GM21381 (cell line): ENCODE measurements around the gene DEAF1.

Source experiments
- ATAC-seq: cut with Tn5 transposase; IDR thresholded peaks from one replicate; pipeline ENCODE4 v1.9.1; 2021; ENCODE audit warnings: mild to moderate bottlenecking, moderate library complexity; ENCODE audit not compliant: unreplicated experiment

The DEAF1 gene

GRCh38 chr11:613369-613968 is 81.6 kb downstream of the DEAF1 start:
- ATAC-seq: no peak

GRCh38 chr11:612961-613300 is 82.1 kb downstream of the DEAF1 start:
- no peak for ATAC-seq

- ATAC-seq: no peak
Measured at GRCh38 chr11:612201-612960, 82.6 kb downstream of the DEAF1 start.

DNA sequence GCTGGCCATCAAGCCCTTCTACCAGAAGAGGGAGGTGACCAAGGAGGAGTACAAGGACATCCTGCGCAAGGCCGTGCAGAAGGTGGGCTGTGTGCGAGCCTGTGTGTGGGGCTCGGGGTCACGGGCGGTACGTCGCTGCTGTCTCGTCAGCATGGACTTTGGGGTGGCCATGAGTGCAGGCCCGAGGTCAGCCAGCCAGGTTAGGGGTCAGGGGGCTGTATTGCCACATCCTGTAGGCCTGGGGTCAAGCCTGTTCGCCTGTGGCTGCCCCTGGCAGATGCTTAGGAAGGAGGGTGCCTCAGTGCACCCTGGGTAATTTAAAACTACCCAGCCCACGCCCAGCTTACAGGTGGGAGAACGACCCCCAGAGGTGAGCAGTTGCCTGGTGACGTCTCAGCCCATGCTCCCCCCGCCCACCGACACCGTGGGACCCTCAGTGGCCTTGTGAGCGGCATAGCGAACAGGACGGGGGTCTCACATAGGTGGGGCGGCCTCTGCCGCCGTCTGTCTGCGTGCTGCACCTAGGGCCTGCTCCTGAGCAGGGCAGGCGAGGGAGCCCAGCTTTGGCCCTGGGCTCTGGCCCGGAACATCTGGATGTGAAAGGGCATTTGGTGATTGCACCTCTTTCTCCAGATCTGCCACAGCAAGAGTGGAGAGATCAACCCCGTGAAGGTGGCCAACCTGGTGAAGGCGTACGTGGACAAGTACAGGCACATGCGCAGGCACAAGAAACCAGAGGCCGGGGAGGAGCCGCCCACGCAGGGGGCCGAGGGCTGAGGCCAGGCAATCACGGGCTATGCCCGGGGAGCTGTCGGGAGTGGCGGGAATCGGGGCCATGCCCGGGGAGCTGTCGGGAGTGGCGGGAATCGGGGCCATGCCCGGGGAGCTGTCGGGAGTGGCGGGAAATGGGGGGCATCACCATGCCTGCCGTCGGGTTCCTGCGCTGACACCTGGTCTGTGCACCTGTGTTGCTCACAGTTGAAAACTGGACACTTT is 83.7 kb downstream of the DEAF1 start:
- ATAC-seq: no peak

DNA sequence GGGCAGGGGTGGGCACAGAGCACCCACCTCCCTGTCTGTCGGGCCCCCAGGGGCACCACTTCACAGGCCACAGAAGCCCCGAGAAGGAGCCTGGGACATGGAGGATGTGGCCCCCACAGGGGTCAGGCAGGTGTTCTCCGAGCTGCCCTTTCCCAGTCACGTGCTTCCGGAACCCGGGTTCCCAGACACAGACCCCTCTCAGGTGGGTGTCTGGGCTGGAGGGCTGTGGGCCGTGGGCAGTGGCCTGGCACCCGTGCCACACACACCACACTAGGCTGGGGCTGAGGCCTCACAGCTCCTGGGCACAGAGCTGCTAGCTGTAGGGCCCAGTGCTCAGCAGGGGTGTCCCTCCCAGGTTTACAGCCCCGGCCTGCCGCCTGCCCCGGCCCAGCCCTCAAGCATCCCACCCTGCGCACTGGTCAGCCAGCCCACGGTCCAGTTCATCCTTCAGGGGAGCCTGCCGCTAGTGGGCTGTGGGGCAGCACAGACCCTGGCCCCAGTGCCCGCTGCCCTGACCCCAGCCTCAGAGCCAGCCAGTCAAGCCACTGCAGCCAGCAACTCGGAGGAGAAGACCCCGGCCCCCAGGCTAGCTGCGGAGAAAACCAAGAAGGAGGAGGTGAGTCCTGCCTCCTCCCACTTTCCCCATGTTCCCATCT is 84.7 kb downstream of the DEAF1 start:
- no peak for ATAC-seq

DNA sequence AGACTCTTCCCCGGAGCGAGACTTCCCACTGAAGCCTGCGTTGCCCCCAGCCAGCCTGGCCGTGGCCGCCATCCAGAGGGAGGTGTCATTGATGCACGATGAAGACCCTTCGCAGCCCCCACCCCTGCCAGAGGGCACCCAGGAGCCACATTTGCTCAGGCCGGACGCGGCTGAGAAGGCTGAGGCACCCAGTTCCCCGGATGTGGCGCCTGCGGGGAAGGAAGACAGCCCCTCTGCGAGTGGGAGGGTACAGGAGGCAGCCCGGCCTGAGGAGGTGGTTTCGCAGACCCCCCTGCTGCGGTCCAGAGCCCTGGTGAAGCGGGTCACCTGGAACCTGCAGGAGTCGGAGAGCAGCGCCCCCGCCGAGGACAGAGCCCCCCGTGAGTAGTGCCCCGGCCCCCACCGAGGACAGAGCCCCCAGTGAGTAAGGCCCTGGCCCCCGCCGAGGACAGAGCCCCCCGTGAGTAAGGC is 85.6 kb downstream of the DEAF1 start:
- ATAC-seq: no peak

DNA sequence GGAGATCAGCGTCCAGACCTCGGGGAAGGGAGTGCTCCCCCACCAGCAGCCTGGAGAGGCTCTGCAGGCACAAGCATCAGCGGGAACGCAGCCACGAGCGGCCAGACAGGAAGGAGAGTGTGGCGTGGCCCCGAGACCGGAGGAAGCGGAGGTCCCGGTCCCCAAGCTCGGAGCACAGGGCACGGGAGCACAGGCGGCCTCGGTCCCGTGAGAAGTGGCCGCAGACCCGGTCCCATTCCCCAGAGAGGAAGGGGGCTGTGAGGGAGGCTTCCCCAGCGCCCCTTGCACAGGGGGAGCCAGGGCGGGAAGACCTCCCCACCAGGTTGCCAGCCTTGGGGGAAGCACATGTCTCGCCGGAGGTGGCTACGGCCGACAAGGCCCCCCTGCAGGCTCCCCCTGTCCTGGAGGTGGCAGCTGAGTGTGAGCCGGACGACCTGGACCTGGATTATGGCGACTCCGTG is 86.2 kb downstream of the DEAF1 start:
- no peak for ATAC-seq

GRCh38 chr11:607971-608659 is 86.9 kb downstream of the DEAF1 start:
- ATAC-seq: no peak

GRCh38 chr11:607020-607780 is 87.8 kb downstream of the DEAF1 start:
- no peak for ATAC-seq

DNA sequence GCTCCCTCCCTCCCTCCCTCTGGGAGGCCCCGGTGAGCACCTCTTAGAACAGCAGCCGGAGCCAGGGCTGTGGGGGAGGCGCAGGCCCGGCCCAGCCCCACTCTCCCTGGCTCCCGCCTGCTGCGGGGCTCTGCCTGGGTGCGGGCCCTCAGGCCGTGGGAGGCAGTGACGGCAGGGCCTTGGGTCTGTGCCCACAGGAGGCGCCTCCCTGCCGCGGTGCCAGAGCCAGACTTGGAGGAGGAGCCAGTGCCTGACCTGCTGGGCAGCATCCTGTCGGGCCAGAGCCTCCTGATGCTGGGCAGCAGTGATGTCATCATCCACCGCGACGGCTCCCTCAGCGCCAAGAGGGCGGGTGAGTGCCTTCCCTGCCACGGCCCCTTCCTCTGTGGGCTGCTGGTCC is 88.8 kb downstream of the DEAF1 start:
- ATAC-seq: no peak

DNA sequence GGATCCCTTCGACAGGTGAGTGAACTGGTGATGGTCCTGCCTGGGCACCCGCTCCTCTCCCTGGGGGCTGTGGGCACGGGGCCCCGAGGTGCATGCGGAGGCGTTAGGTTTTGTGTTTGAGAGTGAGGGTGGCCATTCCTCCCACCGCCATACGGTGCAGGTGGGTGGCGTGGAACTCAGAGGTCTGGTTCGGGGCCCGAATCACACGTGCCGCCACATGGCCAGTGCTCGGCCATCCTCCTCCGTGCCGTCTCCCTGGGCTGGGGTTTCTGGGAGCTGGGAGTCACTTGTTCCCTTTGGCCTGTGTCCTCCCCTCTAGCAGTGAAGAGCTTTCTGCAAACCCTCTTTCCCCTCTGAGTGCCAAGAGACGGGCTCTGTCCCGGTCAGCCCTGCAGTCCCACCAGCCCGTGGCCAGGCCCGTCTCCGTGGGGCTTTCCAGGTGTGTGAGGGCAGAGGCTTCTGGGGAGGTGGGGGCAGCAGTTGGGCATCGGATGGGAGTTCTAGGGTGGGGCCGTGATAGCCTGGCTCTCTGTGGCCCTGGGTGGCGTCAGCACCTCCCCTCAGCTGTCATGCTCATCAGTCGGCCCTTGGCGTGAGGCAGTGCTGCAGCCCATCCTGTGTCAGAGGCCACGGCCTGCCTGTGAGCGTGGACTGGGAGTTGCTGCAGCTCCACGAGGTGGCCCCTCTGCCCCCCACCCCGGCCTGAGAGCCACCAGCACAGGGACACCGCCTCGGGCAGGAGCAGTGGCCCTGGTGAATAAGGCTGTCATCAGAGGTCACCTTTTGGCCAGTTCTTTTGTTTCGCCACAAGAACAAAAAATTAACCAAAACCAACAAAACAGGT is 89.5 kb downstream of the DEAF1 start:
- ATAC-seq: no peak

DNA sequence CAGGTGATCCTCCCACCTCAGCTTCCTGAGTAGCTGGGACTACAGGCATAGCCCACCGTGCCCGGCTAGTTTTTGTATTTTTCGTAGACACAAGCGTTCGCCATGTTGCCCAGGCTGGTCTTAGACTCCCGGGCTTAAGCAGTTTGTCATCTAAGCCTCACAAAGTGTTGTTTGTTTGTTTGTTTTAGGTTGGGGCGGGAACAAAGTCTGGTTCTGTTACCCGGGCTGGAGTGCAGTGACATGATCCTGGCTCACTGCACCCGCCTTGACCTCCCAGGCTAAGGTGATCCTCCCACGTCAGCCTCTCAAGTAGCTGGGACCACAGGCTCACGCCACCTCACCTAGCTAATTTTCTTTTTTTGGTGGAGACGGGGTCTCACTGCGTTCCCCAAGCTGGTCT is 91.9 kb downstream of the DEAF1 start:
- no peak for ATAC-seq

- ATAC-seq: no peak
Measured at GRCh38 chr11:601573-602245, 93.3 kb downstream of the DEAF1 start.

GRCh38 chr11:598005-598680 is 96.9 kb downstream of the DEAF1 start:
- no peak for ATAC-seq

- ATAC-seq: no peak
Measured at GRCh38 chr11:597166-597725, 97.8 kb downstream of the DEAF1 start.

GRCh38 chr11:596374-596773 is 98.6 kb downstream of the DEAF1 start:
- ATAC-seq: no peak

DNA sequence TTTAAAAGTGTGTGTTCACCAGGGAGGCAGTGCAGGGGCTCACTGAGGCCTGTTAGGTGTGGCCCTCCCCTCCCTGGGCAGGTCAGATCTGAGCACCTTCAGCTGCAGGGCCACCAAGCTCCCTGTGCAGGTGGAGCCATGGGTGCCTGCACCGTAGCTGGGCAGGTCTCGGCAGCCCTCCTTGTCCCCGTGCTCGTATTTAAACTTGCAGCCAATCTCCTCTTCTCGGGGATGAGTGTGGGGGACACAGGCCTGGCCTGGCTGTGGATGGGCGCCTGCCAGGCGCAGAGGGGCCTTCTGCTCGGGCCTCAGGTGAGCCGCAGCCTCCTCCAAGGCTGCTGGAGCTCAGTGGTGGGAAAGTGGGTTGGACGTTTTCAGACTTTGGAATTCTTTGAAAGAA is 99.6 kb downstream of the DEAF1 start:
- no peak for ATAC-seq
